HG02884 (cell line): Measurements from ENCODE around the gene EYS.
"Not testable (repeated sequence)": the region's sequence is repeated elsewhere in the genome, so short reads cannot be mapped to it uniquely, and the experiment has no call there.

Experiments
- ATAC-seq: cut with Tn5 transposase; IDR thresholded peaks from one replicate; pipeline ENCODE4 v1.9.1; 2021; ENCODE audit warnings: mild to moderate bottlenecking, moderate library complexity; ENCODE audit not compliant: unreplicated experiment

Gene EYS

DNA sequence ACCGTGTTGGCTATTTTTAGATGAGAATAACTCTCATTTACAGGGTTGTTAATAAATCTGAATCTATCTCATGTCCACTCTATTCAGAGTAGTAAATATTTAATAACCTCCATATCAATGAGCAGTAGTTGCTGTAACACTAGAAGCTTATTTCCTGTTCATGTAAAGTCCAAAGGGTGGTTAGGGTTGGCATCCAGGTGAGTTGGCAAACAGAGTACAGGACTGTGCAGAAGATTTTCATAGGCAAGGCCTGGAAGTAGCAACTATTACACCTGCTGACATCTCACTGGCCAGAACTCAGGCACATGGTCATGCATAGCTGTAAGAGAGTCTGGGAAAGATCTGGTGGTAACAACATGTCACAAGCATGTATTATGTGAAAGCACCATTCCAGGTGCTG, 1923.9 kb downstream of the EYS start:
- ATAC-seq, result no peak

DNA sequence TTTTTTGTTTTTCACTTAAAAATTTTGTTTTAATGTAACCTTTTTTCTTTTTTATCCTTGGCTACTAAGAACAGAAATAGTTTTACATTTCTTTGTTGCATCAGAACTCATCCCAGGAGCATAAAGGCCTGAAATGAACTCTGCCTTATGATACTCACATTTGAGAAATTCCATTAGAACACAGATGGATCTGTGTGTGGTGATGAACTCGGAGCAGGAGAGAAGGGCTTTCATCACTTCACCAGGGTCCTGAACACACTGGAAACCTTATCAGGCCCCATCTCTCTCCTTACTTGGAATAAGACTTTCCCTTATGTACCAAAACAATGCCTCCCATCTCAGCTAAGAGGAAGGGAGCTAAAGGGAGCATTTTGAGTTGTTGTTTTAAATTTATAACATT, 1932.1 kb downstream of the EYS start:
- no peak for ATAC-seq

DNA sequence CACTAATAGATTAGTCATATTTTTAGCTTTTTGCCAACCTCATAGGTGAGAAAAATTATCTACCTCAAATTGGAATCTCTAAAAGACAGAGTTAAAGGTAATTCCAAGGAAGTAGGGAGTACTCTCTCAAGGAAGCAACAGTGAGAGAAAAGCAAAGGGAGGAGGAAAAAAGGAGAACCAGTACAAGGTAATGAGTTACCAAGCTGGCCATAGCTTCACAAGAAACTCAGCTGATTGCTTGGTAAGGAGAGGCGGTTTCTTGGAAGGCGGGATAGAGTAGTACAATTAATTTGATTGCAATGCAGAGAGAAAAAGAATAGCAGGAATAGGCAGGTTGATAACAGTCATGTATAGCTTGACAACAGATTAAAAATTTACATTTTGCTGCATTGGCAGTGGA, 1933.8 kb downstream of the EYS start:
- ATAC-seq, result no peak

- ATAC-seq, result no peak
These were observed 1941.2 kb downstream of the EYS start for GRCh38 chr6:63765828-63766227.

- no peak for ATAC-seq
These were observed 1942.6 kb downstream of the EYS start for GRCh38 chr6:63764318-63764916.

GRCh38 chr6:63760199-63760598, 1946.8 kb downstream of the EYS start:
- ATAC-seq, result no peak

- no peak for ATAC-seq
These were observed 1947.4 kb downstream of the EYS start for GRCh38 chr6:63759605-63760105.

GRCh38 chr6:63757826-63758225, 1949.2 kb downstream of the EYS start:
- ATAC-seq, result no peak

DNA sequence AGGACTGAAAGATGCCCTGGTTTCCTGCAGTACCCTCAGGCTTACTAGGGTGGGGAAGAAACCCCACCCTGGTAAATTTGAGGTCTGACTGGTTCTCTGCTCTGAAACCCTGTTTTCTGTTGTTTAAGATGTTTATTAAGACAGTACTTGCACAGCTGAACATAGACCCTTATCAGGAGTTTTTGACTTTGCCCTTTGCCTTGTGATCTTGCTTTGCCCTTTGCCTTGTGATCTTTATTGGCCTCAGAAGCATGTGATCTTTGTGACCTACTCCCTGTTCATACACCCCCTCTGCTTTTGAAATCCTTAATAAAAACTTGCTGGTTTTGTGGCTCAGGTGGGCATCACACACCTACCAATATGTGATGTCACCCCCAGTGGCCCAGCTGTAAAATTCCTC, 1949.8 kb downstream of the EYS start:
- ATAC-seq, result not testable (repeated sequence)

GRCh38 chr6:63750400-63750799, 1956.6 kb downstream of the EYS start:
- ATAC-seq, result no peak

DNA sequence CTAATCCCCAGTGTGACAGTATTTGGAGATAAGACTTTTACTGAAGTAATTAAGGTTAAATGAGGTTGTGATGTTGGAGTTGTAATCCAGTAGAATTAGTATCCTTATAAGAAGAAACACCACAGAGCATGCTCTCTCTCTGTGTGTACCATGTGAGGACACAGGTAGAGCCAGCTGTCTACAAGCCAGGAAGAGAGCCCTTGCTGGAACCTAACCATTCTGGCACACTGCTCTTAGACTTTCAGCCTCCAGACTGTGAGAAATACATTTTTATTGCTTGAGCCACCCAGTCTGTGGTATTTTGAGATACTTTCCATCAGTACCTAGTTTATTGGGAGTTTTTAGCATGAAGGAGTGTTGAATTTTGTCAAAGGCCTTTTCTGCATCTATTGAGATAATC, 1961.2 kb downstream of the EYS start:
- no peak for ATAC-seq

DNA sequence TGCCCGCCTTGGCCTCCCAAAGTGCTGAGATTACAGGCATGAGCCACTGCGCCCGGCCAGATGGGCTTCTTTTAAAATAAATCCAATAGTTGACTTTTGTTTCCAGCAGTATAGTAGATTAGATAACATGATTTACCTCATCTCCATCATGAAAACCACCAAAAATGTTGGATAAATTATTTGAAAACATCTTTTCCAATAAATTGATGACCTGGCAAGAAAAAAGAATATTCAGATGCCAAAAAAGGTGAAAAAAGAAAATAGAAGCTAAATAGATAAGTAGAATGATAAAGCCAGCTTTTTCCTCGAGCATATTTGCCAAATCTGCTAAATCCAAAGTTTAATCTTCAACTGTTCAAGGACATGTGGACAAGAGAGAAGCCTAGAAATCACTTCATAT, 1962.2 kb downstream of the EYS start:
- ATAC-seq, result no peak

GRCh38 chr6:63743691-63744090, 1963.3 kb downstream of the EYS start:
- ATAC-seq, result no peak

DNA sequence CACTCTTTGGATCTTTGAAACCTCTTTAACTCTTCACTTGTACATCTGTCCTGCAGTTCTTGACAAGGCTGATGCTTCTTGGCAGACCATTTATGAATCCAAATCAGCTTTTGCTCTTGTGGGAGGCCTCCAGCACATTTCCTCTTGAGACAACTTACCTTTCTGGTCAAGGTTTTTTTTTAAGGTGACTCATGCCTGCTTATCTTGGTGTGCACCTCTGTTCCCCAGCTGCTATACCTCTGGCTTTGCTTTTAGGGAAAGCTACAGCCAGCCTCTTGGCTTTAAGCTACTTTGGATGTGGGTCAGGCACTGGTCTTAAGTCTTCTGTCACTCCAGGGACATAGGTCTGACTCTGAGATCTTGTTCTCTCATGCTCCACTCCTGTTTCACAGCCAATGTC, 1965.0 kb downstream of the EYS start:
- no peak for ATAC-seq

- ATAC-seq, result no peak
These were observed 1966.3 kb downstream of the EYS start for GRCh38 chr6:63740709-63741108.

DNA sequence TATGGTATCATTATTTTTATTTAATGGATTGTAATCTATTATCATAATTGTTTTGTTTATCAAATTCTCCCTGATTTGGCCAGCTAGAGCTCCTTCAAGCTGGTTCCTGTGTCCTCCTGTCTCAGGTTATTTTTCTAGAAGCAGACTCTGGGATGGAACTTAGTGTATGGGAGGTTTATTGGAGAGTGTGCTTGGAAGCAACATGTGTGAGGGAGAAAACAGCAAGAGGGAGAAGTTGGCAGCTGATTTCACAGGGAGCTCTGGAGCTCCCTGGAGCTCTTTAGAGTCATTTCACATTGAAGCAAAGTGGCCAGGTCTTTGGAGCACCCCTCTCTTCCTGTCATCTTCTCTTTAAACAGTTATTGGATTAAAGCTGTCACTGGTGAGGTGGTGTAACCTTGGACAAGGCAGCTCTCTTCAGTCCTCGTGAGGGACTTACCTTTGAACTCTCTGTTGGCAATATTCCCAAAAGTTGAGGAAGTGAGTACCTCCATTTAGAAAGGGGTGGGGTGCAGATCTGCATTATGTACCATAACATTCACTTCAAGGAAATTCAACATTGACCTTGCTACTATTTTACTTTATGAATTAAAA, 1967.8 kb downstream of the EYS start:
- ATAC-seq, result no peak

- ATAC-seq, result not testable (repeated sequence)
These were observed 1968.8 kb downstream of the EYS start for GRCh38 chr6:63738190-63738589.

DNA sequence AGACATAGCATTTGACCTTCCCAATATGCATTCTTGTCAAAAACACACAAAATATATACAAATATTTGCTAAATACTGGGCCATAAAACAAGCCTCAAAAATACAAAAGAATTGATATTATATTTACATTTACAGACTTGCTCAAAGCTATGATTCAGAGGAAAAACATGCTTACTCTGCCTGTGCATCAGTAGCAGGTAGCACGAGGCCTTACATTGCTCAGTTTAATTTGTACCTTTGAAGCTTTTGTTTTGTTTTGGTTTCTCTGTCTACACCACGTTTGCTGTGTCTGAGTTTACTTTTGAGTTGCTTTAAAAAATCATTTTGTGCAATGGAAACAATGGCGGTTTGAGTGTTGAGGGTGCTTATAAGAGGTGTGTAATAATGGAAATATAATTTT, 1972.1 kb downstream of the EYS start:
- ATAC-seq, result no peak

GRCh38 chr6:63732336-63732735, 1974.7 kb downstream of the EYS start:
- ATAC-seq, result no peak

- no peak for ATAC-seq
These were observed 1975.1 kb downstream of the EYS start for GRCh38 chr6:63731930-63732329.

DNA sequence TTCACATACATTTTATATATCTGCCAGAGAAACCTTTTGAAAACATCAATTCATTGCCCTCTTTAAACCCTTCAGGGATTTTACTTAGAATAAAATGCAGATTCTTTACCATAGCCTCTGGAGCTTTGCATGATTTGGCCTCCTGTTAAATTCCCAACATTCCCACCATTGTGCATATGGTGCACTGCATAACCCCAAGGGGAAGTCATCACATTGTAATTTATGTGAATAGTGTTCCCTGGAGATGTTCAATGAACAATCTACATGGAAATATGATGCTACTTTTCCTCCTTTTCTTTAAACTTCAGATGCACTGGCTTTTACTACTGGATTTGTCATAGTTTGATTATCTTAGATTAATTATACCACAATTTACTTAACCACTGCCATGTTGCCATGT, 1976.7 kb downstream of the EYS start:
- ATAC-seq, result no peak

DNA sequence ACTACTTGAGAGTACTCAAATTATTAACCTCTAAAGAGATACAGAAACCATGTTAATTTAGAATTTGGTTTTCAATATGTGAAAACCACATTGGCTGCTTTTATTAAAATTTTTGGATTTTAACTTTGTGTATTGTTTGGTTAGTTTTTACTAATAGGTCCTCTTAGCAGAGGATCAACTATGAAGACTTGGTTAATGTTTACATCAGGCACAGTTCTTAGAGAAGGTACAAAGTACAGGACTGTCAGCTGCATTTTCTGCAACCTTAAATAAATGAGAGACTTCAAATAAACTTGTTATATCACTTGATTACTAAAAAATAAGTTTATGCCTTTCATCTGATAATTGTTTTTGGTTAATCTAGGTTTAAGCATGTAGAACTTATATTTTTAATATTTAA, 1982.3 kb downstream of the EYS start:
- ATAC-seq, result no peak

- no peak for ATAC-seq
These were observed 1985.8 kb downstream of the EYS start for GRCh38 chr6:63721181-63721580.
